NCI-H345 treated with DMSO at 0.1 percent for 48 hours (cell line): Measurements from ENCODE around the gene ABCC9.

Source experiments
- DNase-seq: peaks from one replicate; lab custom pipeline; 2025; ENCODE audit not compliant: unreplicated experiment; lab: John Stamatoyannopoulos, UW

The ABCC9 gene

DNA sequence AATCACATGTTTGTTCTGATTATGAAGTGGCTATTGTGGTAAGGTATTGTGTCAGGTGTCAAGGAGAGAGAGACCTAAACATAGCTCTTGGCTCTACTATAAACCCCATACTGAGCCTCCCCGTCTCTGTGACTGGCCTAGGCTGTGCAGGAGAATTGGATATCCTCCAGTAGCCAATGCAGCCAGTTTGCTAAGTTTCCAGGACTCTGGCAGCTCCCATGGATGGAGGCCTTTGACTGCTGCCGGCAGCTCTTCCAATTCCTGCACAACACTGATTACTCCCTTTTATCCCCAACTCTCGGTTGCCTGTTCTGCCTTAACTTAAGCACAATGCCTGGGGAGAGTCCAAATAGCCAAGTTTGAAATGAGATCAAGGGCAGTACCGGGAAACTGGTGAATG is 59.3 kb downstream of the ABCC9 start:
- DNase-seq: no peak

DNA sequence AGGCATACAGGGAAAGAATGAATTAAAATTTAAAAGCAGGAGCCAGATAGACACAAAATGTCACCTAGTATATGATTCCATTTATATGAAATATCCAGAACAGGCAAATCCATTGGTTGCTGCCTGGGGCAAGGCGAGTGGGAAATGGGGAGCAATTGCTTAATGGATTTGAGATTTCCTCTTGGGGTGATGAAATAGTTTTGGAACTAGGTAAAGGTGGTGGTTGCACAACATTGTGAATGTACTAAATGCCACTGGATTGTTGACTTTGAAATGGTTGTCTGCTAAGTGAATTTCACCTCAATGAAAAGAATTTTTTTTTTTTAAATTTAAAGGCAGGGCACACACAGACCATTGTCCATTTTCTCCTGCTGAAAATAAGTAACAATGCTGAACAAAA is 61.9 kb downstream of the ABCC9 start:
- DNase-seq: no peak

DNA sequence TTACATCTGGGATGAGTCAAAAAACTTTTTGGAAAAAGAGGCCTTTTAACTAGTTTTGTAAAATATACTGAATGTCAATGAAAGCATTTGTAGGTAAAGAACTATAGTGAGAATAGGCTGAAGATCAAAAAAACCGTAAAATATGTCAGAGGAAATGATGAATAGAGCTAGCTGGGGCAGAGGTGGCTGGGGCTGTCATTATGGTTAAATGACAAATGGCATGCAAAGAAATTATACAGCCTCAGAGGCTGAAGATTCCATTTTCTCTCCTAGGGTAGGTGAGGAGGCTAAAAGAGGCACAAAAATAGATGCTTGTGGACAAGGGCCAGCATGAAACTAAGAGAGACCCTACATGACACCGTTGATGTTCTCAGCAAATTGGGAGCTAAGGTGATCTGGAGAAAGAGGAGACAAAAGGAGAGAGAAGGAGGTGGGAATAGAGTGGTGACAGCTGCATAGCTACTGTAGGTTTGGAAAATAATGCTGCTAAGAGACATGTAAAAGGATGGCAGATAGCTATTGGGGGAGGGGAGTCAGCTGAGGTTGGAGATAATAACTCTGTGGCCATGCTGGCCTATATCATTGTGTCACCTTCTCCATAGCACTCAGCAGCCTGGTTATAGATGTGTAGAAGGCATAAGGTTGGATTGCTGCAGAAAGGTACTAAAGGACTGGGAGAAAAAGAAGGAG is 63.8 kb downstream of the ABCC9 start:
- DNase-seq: no peak

DNA sequence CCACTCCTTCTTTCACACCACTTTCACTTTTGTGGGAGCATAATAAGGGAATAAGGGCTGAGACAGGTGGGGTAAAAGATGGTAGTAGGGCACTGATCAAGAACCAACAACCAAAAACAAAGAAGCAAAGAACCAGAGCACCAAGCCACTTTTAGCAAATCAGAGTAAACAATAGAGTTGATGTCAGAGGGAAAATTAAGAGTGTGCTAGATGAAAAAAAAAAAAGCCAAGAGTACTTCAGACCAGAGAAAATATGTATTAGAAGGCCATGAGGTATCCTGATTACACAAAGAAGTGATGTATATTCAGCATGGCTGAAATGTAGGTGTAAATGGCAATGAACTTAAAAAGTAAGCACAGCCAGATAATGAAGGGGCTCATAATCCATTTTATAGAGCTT is 75.4 kb downstream of the ABCC9 start:
- no peak for DNase-seq

DNA sequence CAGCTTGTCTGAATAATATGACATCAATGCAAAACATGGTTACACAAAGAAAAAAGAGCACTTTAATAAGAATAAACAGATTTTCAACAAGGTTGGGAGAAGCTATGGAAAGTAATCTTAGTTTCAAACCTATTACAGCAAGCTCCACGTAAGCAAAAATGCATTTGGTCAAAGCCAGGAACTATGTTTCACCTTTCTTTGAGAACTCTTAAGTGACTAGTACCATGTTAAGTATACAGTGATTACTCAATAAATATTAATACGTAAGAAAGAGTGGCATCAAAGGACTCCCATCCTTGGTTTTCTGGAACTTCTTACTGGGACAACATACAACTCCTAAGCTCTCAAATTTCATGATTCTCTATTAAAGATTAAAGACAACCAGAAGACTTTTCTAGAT is 80.7 kb downstream of the ABCC9 start:
- DNase-seq: no peak

DNA sequence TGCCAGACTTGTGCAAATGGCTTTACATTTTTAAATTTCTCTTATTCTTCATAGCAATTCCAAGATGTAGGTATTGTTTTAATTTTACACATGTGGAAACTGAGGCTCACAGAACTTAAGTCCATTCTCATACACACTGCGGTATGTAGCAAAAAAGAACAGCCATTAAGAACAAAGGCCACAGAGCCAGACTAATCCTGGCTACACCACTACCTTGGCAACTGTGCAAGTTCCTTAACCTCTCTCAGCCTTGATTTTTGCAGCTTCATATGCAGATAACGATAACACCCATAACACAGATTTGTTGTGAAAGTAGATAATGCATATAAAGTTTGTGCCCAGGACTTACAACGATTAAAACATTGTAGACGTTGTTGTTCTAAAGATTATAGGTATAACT is 81.1 kb downstream of the ABCC9 start:
- no peak for DNase-seq

DNA sequence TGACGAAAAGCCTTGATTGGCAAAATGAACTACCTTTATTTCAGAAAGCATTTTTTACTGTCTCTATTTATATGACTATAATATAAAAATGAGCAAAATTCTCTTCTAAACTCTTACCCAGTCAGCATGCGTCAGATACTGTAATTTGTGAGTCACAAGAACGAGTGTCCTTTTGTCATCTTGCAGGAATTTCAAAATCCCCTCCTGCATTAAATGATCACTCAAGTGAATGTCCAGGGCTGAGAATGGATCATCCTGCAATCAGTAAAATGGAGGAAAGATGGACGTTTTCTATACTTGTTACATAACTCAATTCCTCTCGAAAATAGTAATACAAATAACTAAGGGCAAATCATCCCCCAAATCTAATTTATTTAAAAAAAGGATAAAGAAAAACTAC is 89.0 kb downstream of the ABCC9 start:
- no peak for DNase-seq

DNA sequence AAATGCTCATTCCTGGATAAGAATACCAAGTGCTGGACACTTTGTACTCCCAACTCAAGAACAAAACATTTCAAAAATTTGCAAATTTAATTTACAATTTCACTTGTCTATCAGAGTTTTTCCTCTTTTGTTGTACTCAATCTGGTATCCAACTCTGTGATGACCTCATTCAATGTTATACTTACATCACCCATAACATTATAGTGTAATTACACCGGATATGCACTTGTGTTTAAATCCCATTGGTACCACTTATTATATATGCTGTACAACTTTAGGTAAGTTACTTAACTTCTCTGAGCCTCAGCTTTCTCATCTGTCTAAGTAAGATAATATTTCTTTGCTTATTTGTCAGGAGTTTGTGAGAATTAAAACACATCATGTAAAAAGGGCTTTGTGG is 90.1 kb downstream of the ABCC9 start:
- DNase-seq: no peak

DNA sequence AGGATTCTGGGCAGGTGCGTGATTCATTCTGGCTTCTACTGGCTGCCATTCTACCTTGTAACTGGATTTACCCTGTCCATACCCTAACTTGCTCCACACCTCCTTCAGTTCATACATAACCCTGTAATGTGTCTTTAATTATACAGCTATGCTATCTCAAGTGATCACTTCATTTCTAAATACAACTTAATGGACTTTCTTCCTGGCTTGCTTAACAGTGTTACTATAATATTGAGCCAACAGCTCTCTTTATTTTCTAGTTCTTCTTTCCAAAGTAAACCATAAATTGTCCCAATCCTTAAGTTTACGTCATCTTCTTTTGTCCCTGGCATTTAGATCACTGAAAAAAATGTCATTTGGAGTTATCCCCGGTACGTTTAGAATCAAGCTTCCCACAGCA is 90.8 kb downstream of the ABCC9 start:
- DNase-seq: no peak

DNA sequence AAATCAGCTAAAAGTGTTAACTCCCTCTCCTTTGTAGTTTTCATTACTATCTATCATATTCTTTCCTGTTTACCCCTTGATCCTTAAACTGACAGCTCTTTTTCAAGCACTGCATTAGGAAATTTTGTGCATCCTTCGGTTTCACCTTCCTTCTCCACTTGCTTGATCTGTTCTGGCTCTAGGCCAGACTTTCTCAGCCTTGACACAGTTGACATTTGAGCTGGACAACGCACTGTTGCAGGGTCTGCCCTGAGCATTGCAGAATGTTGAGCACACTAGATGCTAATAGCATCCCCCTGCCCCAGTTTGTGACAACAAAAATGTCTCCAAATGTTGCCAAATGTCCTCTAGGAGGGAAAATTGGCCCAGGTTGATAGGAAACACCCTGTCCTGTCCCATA is 91.3 kb downstream of the ABCC9 start:
- no peak for DNase-seq

DNA sequence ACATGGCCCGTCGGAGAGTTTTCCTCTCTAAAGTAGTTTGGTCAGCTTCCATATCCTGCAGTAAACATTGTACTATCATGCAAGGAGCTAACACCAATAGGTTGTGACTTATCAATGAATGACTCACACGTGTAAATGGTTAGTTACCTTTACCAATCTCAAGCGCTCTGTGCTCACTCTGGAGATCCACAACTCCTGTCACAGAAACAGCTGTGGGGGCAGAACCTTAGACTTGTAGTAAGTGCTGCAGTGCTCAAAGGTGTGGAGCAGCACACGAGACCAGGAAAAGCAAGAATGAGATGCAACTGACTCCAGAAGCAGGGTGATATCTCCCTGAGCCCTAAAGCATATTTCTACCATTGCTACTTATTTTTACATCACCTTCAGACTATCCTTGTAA is 93.0 kb downstream of the ABCC9 start:
- no peak for DNase-seq

DNA sequence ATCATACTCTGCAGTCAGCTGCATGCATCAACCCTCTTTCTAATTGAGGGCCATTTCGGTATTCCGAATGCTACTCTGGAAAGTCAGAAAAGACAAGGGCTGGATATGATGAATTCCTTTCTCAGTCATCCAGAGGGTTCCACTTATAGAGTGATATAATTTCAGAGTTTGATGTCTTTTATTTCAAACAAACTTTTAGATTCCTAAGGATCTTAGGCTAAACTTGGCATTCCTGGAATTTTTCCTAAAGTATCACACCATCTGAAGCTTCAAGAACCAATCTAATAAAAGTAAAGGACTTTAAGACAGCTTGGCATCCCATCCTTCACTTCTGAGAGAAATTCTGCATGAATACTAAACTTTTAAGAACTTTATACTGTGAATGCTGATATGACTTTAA is 97.4 kb downstream of the ABCC9 start:
- no peak for DNase-seq

DNA sequence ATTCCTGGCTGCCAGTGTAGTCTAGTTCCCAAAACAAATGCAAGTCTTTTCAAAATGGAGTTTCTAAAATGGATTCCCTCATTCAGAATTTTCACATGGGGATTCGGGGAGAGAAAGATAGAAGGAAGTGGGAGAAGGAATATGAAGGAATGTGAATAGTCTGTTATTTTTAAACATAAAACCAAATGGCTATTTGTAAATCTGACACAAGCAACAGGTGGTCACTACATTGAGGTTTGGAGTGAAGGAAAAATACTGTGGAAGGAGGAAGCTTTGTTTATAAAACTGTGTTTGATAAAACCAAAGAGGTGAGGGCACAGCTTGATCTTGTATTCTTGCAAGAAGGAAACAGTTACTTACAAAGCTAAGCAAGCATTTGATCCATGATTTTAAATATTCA is 101.5 kb downstream of the ABCC9 start:
- no peak for DNase-seq

DNA sequence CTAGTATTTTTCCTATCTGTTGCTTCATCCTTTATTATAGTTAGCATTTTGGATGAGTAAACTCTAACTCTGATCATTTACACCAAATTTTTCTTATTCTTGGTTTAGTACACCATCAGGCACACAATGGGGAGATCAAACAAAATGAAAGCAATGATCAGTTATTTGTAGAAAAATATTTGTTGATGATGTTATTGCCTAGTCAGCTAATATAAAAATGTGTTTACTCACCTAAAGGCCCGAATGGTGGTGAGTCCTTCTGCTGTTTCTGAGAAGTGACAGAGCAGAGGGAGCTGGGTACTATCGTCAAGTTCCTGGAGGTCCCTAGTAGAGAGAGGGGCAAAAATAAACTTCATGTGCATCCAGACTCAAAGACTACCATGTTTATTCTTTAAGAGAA is 103.4 kb downstream of the ABCC9 start:
- no peak for DNase-seq

DNA sequence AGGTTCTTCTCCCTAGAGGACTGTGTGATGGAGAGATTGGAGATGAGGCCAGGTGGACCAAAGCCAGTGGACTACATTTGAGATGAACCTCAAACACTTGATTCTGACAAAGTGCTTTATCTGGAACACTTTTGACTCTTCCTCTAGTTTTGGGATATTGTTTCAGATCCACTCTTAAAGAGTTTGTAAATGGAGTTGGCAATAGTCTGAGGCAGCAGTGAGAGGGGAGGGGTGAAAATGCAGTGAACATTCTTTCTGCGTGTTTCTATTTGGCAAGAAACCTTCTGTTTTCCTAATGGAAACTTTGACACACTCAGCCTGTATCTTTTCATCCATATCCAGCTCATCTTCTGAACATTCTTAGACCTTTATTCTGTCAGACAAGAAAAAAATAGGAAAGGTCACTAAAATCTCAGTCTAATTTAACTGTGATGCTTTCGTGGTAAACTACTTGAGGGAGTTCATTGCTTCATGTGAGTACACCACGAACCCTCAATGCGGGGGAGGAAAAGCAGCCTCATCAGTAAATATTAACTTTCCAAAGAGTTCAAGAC is 109.4 kb downstream of the ABCC9 start:
- DNase-seq: no peak

DNA sequence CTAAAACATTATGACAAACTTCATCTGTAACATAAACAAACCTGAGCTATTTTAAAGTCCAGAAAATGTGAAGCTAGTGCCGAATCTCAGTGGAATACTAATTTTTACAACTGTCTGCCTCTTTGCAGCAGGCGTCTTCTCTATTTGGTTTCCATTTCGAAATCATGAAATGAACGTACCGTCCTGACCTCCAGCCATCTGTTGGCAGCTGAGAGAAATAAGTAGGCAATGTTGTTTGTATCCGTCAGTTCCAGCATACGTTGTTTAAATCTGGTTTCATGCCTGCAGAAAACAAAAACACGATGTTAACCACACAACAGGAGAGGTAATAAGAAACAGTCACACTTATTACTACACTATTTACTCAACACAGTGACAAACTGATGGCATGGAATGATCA is 112.4 kb downstream of the ABCC9 start:
- no peak for DNase-seq

DNA sequence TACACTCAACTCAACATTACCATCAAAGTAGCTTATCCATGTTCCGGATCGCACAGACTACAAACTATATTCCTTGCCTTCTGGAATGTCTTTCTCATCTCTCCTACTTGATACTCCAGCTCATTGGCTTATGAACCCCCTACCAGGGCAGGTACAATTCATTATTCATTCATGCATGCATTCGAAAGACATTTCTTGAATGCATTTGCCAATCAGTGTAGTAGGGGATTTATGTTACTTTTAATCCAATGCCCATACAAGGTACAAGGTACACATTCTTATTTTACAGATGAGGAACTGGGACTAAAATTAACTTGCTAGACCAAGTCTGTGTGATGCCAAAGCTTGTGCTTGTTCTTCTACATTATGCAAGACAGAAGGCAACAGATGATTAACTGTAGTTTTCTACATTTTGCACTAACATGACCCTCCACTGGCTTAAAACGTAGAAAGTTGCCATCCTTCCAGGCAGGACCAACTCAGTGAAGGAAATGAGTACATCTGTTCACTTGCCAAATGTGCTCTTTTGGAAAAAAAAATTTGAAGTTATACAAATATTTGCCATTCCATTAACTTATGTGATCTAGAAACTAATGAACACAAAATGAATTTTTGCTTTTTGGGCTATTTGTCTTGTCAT is 113.0 kb downstream of the ABCC9 start:
- no peak for DNase-seq

DNA sequence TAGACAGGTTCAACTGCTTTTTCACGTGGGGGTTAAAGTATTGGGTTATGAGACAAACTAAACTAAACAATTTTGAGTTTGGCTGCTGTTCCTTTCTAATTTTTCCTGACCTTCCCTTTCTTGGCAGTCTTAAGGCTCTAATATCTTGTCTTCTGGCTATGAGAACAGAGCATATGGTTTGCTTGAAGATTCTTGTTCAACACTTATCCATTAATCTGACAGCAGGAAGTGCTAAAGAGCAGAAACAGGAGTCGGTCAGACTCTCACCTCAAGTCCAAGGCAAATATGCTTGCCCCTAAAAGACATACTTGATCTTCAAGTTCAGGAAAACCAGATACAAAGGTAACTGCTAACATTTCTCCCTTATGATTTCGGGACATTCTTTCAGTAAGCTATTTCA is 114.1 kb downstream of the ABCC9 start:
- DNase-seq: no peak

DNA sequence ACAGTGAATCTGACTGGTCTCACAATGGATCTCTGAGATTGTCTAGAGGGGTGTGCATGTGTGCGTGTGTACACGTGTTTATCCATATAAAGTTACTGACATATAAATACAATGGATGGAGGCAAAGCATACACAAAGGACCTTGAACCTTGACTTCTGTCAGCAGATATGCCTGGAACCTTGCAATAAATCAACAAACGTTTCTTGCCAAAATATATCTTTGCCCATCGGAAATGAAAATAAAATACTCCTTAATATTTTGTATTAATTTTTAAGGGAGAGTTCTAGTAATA is 114.7 kb downstream of the ABCC9 start:
- DNase-seq: no peak

DNA sequence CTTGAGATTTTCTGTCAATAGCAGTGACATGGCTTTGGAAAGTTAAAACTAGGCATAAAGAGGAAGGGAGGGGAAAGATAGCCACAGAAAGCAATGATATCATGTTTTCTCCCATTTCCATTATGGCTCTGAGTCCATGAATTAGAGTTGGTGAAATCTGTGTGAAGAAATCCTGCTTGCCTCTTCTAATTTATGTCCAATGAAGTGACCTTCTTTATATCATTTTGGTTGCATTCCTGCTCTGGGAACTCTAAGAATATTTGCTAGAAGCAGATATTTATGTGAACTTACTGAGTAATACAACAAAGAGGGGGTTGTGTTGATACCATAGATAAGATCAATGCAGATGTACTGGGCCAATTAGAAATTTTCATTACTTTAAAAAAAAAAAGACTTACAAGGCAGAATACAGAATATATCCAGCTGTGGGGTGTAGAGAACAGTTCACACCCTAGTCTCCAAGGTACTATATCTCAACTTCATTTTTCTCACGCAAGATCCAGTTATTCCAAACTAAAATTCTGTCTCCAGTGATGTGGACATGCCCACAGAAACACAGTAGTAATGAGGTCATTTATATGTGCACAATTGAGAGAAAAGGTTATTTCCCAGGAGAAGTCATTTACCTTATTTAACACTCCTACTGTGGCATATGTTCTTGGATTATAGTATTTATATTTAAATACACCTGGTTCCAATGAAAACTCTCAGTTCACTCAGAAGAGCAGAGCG is 115.2 kb downstream of the ABCC9 start:
- no peak for DNase-seq

DNA sequence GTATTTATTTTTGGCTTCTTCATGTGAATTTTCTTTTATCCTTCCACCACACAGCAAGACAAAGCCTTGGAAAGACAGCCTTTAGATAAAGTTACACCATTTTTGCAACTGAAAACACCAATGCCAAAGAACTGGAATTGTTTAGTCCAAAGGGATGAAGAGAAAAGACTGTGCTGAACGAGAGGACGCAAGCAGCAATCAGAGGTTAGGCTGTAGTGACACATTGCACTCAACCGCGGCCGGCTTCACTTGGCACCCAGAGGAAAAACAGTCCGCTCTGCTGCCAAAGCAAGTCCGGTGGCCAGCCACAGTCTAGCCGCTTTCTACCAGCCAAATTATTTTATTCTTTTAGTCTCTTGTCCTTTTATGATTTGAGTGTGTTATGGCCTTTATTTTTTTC is 117.6 kb downstream of the ABCC9 start:
- DNase-seq: no peak

DNA sequence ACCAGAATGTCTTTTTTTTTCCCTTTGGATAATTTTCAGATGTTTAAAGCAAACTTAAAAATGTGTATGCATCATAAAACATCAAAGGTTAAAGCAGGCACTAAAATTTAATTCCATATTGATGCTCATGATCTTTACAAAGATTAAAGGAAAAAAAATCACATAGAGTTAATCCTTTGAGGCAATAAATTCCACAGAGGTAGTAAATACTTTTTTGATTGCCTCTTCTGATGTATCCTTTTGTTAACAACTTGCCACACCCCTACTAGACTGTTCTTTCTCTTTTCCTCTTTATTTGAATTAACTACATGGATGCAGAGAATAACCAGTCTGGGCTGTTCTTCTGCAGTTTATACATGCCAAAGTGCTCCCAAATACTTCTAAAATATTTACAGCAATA is 121.5 kb downstream of the ABCC9 start:
- no peak for DNase-seq
